ENCODE results near the gene RERE.
A peak's percentile ranks its signal among the peaks of the same experiment; 100 is the strongest.
"Not testable (repeated sequence)": the region's sequence is repeated elsewhere in the genome, so short reads cannot be mapped to it uniquely, and the experiment has no call there.

The RERE gene

GRCh38 chr1:8712413-8713231, 104.8 kb downstream of the RERE start:
- DNase-seq, result peak; percentile 69

GRCh38 chr1:8711873-8712412, 105.5 kb downstream of the RERE start:
- no peak for DNase-seq

DNA sequence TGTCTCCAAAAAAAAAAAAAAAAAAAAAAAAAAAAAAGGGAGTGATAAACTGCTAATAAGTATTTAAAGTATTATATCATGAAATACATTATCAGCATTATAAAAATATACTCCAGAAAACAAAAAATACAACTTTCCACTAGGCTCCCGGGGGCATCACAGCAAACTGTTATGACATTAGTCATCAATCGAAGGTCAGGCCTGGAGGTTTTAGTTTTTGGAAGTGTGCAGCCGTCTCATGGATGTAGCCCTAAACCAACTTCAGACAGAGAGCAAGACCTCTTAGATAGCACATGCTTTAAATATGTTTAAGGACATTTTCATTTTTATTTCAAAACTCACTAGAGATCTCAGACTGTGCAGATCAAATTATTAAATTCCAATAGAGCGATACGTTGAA, 106.3 kb downstream of the RERE start:
- DNase-seq, result no peak

DNA sequence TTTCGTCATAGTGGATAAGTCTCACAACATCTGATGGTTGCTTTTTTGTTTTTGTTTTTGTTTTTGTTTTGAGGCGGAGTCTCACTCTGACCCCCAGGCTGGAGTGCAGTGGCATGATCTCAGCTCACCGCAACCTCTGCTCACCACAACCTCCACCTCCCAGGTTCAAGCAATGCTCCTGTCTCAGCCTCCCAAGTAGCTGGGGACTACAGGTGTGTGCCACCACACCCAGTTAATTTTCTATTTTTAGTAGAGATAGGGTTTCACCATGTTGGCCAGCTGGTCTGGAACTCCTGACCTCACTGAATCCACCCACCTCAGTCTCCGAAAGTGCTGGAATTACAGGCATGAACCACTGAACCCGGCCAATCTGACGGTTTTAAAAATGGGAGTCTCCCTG, 109.2 kb downstream of the RERE start:
- no peak for DNase-seq

- no peak for DNase-seq
Observed at GRCh38 chr1:8706995-8707396, 110.4 kb downstream of the RERE start.

- DNase-seq, result no peak
Observed at GRCh38 chr1:8706291-8706690, 111.1 kb downstream of the RERE start.

GRCh38 chr1:8704866-8705506, 112.5 kb downstream of the RERE start:
- no peak for DNase-seq

DNA sequence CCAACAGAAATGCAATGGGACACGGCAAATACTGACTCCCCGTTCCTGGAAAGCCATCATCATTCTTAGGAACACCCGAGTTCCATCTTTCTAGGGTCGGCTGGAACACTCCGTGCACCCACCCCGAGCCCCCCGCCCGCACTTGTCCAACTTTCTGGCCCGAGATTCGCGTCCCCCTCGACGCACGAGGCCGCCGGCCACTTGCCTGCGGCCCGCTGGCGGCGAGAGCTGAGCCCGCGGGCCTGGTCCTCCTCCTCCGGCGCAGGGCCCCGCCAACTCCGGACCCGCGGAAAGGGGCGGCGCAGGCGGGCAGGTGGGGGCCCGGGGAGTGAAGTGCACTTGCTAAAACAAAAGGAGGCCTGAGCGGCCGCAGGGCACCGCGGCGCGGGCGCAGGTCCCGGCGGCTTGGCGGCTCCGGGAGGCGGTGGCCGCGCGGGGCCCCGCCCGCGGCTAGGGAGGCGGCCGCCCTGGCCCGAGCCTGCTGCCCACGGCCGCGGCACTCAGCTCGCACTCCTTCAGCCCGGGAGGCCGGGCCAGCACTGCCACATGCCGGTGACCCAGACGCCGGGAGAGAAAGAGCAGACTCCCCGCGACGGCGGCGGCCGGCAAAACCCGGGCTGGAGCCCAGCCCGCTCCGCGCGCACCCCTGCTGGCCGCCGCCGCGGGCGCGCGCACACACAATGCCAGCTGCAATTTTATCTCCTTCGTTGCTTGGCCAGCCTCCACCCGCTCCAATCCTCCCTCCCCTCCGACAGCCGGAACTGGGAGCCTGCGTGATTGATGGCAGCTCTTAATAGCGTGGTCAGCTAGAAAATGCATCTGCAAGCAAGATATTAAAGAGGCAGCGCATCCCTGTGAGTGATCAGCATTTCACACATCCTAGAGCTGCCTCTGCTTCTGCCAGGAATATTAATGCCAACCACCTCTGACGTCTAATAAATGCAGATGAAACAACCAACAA, 114.3 kb downstream of the RERE start:
- peak; percentile 91 for DNase-seq

DNA sequence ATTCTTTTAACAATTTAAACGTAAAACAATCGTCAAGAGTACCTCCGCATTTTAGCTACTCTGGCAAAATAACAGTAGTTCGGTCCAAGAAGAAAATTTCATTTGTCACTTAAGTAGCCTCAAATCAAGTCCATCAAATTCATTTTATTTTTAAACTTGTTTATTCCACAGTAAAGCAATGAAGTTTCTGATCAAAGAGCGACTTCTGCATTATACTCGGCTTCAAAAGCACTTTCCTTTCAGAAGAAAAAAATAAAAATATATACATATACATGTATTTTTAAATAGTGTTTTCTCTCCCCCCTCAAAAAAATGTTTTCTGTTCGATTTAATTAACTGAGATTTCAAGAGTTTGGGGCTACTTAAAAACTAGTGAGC, 115.0 kb downstream of the RERE start:
- DNase-seq, result peak; percentile 10

DNA sequence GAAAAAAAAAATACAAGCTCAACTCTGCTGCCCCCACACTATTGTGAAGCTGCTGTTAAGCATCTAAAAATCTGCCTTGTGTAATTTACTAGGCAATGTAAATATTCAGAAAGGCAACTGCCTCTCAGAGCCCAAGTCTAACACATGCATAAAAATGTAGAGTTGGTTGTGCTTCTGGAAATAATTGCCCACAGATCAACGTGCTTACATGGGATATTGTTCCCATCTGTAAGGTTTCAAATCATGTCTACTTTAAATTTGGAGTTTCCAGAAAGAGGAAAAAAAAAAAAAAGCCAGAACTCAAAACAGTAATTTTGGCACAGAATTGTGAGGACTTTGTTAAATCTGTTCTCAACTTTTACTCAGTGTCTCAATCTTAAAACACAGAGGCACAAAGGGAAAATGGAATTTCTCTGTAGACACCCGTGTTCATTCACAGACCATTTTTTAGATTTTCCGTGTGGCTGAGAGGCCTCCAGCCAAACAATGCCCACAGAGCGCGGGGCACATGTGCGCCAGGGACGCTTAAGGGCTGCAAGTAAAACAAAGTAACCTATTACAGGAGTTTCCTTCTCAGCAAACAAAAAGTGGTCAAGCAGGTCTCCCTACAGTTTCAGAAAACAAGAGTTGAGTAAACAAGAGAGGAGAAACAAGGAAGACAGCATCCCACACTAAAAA, 115.5 kb downstream of the RERE start:
- peak; percentile 15 for DNase-seq

- DNase-seq, result no peak
Observed at GRCh38 chr1:8699679-8700078, 117.8 kb downstream of the RERE start.

DNA sequence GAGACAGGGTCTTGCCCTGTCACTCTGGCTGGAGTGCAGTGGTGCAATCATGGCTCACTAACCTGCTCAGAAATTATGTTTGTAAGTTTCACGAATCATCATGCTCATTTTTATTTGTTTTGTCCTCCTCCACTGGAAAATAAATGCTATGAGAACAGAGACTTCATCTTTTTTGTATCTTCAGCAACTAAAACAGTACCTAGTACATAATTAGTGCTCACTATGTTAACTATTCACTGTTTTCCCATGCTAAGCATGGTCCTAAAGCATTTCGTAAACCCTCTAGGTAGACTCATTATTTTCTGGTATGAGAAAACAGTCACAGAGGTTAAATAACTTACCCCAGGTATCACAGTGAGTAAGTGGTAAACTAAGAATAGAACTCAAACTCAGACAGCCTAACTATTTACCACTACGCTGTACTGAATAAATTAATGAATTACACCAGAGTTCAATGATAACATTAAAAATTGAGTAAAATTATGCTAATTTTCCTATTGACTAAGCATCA, 118.4 kb downstream of the RERE start:
- DNase-seq, result no peak

- no peak for DNase-seq
Observed at GRCh38 chr1:8698012-8698630, 119.3 kb downstream of the RERE start.

GRCh38 chr1:8695442-8695841, 122.0 kb downstream of the RERE start:
- DNase-seq, result not testable (repeated sequence)

DNA sequence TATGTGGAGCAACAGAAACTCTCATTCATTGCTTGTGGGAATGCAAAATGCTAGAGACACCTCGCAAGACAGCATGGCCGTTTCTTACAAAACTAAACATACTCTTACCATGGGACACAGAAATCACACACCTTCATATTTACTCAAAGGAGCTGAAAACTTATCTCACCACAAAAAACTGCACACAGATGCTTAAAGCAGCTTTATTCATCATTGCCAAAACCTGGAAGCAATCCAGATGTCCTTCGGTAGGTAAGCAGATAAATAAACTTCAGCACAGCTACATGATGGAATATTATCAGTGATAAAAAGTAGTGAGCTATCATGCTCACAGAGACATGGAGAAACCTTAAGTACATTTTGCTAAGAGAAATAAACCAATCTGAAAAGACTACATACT, 124.3 kb downstream of the RERE start:
- no peak for DNase-seq

- DNase-seq, result no peak
Observed at GRCh38 chr1:8691662-8692061, 125.8 kb downstream of the RERE start.

DNA sequence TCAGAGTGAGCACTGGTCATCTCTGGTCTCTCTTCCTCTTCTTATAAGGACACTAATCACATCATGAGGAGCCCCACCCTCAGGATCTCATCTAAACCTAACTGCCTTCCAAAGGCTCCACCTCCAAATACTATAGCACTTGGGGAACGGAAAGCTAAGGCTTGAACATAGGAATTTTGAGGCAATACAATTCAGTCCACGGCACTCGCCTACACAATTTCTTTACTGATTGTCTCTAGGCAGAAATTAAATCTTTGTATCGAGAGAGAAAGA, 127.3 kb downstream of the RERE start:
- no peak for DNase-seq

DNA sequence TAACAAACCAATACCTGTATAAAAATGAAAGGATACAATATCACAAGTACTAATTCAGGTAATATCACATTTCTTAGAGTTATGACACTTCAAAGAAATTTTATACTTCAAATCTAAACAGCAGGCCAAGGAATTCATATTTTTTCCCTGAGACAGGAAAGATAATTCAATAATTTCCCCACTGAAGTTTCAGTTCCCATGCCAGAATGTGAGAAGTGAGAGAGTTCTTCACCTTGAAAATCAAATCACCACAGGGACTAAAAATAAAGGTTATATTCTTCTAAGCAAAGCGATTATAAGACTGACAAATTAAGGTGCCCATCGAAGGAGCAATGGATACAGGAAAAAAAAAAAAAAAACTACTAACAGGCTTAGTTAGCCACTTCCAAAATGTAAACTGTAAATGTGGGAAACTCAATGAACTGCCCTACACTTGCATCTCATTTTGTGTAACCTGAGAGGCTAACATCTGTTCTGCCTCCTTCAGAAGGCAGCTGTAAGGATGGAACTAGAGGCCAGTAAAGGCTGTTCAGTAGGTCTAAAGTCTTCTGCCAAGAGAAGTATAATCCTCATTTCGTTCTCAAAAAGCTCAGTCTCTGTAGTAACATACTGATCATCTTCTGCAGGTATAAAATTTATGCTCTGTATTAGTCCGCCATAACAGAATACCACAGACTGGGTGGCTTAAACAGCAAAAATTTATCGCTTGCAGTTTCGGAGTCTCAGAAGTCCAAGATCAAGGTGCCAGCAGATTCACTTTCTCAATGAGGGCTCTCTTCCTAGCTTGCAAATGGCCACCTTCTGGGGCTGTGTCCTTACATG, 127.8 kb downstream of the RERE start:
- no peak for DNase-seq

- DNase-seq, result peak; percentile 35
Observed at GRCh38 chr1:8687538-8687937, 129.9 kb downstream of the RERE start.

DNA sequence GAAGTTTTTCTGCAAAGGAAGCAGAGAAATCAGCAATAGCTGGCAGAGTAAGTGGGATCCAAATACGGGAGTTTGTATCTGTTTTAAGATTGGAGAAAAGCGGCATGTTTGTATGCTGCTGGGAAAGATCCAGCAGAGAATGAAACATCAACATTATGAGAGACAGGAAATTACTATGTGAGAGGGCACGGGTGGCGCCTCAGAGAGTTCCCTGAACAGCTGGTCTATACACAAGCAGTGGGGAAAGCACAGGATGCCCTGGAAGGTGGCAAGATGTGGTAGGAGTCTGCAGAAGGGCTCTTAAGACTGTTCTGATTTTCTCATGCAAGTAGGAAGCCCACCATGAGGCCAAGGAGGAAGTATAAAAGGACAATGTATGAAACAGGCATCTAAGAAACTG, 130.4 kb downstream of the RERE start:
- DNase-seq, result peak; percentile 36

DNA sequence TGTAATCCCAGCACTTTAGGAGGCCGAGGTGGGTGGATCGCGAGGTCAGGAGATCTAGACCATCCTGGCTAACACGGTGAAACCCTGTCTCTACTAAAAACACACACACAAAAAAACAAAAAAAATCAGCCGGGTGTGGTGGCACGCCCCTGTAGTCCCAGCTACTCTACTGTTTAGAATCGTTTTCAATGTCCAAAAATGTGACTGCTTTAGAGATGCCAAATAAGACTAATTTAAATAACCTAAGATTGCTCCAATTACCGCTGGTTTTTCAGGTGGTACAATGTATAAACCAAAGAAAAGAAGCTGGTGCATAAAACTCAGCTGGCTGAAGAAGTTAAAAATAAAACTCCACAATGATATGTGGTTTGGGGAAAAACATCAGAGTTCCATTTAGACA, 132.0 kb downstream of the RERE start:
- DNase-seq, result no peak
